Psoas muscle (tissue), 8 donors: ENCODE results near the gene LRP1B. TPM values are rescaled to one million over a fixed set of nuclear protein-coding genes. Genes with fewer than 3 reads are reported as not detected.

Source experiments
- ATAC-seq, 4 donors: fragments of 200-7000 bp; cut with Tn5 transposase; one replicate each; pipeline ENCODE4 v1.9.1; 2020; ENCODE audit warnings: moderate library complexity in 3 of 4, mild to moderate bottlenecking in 2 of 4
- DNase-seq, 2 donors: peaks; one replicate each; pipeline ENCODE4 v3.0.0-alpha.2; 2020
- H3K27ac ChIP-seq: fragments of 200-600 bp; one replicate; pipeline ENCODE4 v1.8.0; 2022
- H3K27me3 ChIP-seq, 3 donors: fragments of 200-600 bp in 1 of 3; one replicate each; pipeline versions ENCODE4 v1.6.1 to v1.8.0; 2013 to 2022; ENCODE audit warnings: low read length in 2 of 3, mild to moderate bottlenecking in 2 of 3, moderate library complexity in 1 of 3; ENCODE audit not compliant: insufficient read depth in 3 of 3
- H3K36me3 ChIP-seq, 2 donors: fragments of 200-600 bp in 1 of 2; one replicate each; pipeline versions ENCODE4 v1.6.1 to v1.8.0; 2013 to 2022; ENCODE audit warnings: low read depth in 1 of 2, mild to moderate bottlenecking in 1 of 2, moderate library complexity in 1 of 2; ENCODE audit not compliant: insufficient read depth in 1 of 2
- H3K4me1 ChIP-seq: fragments of 200-600 bp; one replicate; pipeline ENCODE4 v1.8.0; 2022
- H3K4me3 ChIP-seq: fragments of 200-600 bp; one replicate; pipeline ENCODE4 v1.8.0; 2022; ENCODE audit warnings: mild to moderate bottlenecking
- H3K9me3 ChIP-seq: fragments of 200-600 bp; one replicate; pipeline ENCODE4 v1.8.0; 2022
- WGBS, 3 donors: extraction: QIAGEN DNeasy Blood & Tissue Kit; methylation state at CpG; one replicate each; pipeline versions ENCODE4 v1.1.6 to v1.1.7; 2013; 5-methylcytosine and 5-hydroxymethylcytosine counted together
- intact Hi-C, 2 donors: fragments of 100-400 bp; cut with DNase I; formaldehyde crosslinking; loops; one replicate each; pipeline versions ENCODE4 v1.11.0 to v1.14.2; 2022
- polyA plus RNA-seq, 3 donors: library from polyadenylated mRNA; stranded (reverse); fragments of 200-250 nt; gene quantifications; one replicate each; pipeline ENCODE4 v1.2.3, GENCODE V29; 2013
- total RNA-seq, 4 donors: library from RNA; stranded (reverse); fragmentation: NEBNext Ultra II Directional in 2 of 4; extraction: Animal tissue kit (Norgen Biotek cat#: 25700) in 2 of 4; gene quantifications; one replicate each; pipeline versions ENCODE4 v1.2.1 to v1.2.4, GENCODE V29; 2021 to 2023
- TF ChIP-seq, protein P1 (sequence below): fragments of 200-600 bp; IDR thresholded peaks from one replicate; pipeline ENCODE4 v1.8.0; 2022; ENCODE audit warnings: antibody characterized with exemption
- donor health status: healthy with polysubstance abuse.
- donor health status: DM: no; HTN: no; CAD: no; lungs with moderate emphysema.
- donor health status: Bipolar disorder and iron deficiency.
- donor health status: healthy.
- donor health status: DM: yes; HTN: yes; CAD: no.
- donor health status: DM: no; HTN: no; CAD: no.
- donor health status: DM: no; HTN: no; CAD: no.
- donor health status: DM: yes; HTN: yes; CAD: no.

Gene LRP1B
- total and polyA plus RNA-seq, 7 donors: 0.33 to 3.3 (median 0.95) TPM

DNA sequence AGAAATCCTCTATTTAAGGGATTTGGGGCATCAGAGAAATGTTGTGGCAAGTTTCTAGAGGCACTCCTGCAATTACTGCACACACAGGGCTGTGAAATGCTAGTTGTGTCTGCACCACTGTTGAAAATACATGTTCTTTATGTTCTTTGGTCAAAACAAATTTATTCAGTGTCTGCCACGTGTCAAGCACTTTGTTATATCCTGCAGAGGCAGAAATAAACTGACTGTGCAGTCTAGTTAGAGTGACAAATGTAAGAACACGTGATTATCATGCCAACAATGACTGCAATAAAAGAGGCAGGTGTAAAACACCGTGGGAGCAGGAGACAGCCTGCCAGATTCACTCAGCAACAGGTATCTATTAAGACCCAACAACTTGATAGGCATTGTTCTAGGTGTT lies 423.3 kb downstream of the LRP1B start:
- H3K27me3 ChIP-seq: no peaks in the 10 kb centered on the region
- H3K4me1 ChIP-seq: no peaks in the 10 kb centered on the region
- WGBS, 3 donors: 37 to 50% (median 43%) methylated on average over 3 of the region's 3 CpGs
- intact Hi-C loops: no loop called here
- DNase-seq (no peak), ATAC-seq (no peak)
- no peak overlapping the region for H3K27ac ChIP-seq
- TF ChIP-seq, protein P1, sequence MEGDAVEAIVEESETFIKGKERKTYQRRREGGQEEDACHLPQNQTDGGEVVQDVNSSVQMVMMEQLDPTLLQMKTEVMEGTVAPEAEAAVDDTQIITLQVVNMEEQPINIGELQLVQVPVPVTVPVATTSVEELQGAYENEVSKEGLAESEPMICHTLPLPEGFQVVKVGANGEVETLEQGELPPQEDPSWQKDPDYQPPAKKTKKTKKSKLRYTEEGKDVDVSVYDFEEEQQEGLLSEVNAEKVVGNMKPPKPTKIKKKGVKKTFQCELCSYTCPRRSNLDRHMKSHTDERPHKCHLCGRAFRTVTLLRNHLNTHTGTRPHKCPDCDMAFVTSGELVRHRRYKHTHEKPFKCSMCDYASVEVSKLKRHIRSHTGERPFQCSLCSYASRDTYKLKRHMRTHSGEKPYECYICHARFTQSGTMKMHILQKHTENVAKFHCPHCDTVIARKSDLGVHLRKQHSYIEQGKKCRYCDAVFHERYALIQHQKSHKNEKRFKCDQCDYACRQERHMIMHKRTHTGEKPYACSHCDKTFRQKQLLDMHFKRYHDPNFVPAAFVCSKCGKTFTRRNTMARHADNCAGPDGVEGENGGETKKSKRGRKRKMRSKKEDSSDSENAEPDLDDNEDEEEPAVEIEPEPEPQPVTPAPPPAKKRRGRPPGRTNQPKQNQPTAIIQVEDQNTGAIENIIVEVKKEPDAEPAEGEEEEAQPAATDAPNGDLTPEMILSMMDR: no peak
- no peaks in the 10 kb centered on the region for H3K36me3 ChIP-seq
- H3K9me3 ChIP-seq: no peaks in the 10 kb centered on the region
- H3K4me3 ChIP-seq: no peak overlapping the region

DNA sequence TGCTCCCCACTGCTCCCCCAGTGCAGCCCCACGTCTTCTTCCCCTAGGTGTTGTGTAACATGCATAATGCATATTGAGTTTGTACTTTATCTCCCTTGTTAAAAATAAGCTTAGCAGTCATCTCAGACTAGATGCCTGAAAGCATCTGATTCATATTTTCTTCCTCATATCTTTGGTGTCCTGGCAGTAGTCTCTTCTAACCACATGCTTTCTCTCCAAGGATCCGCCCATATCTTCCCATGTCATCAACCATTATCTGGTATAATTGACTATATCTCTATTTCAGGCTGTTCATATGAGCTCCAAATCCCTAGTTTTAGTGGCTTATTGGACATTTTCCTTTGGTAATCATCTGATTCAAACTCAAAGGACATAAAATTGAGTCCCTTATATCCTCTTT lies 426.3 kb downstream of the LRP1B start:
- 54 to 70% (median 61%) methylated on average over 2 of the region's 2 CpGs for WGBS, 3 donors
- Histone ChIP-seq H3K27ac (no peak overlapping the region), H3K36me3 (no peaks in the 10 kb centered on the region), H3K4me1 (no peaks in the 10 kb centered on the region), H3K27me3 (no peaks in the 10 kb centered on the region), H3K4me3 (no peak overlapping the region), H3K9me3 (no peaks in the 10 kb centered on the region)
- TF ChIP-seq, protein P1: no peak
- ATAC-seq (no peak), DNase-seq (no peak)
- intact Hi-C loops: no loop called here

DNA sequence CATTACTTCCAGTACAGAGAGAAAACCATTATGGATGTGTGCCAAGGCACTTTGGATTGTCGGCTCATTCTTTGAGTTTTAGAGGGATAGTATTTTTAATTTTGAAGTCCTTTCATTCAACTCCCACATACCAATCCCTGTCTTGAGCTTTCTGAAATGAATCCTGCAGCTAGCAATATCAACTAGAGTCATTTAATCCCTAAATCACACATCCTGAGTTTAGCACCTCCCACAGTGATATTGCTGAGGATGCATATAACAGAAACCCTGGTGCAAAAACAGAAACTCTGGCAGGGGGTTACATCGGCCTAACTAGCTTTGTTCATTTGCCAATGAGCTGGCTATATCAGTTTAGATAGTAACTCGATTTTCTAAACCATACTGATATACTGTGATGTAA lies 427.3 kb downstream of the LRP1B start:
- 62 to 71% (median 65%) methylated on average over 3 of the region's 3 CpGs for WGBS, 3 donors

DNA sequence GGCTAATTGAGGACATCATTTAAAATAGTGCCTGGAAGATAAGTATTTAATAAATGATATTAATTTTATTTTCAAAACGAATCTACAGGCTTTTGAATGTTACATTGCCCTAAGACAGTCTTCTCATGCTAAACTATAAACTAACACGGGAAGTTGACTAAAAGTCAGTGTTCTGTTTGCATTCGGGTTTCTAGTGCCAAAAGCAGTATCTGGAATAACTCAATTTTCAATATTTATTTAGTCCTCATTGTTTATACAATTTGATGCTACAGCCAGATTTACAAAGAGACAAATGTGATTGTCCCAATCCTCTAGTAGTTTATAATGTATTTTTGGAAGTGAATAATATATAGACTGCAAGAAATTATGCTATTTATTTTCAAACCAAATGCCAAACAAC lies 429.2 kb downstream of the LRP1B start:
- DNase-seq (no peak), ATAC-seq (no peak)
- Histone ChIP-seq H3K27me3 (no peaks in the 10 kb centered on the region), H3K9me3 (no peaks in the 10 kb centered on the region), H3K4me1 (no peaks in the 10 kb centered on the region), H3K36me3 (no peaks in the 10 kb centered on the region), H3K4me3 (no peak overlapping the region), H3K27ac (no peak overlapping the region)
- TF ChIP-seq, protein P1: no peak
- intact Hi-C loops: no loop called here
- WGBS, 3 donors: 70 to 79% (median 76%) methylated on average over 3 of the region's 3 CpGs

More for the DNA sequence above, 427.3 kb downstream of the LRP1B start:
- Histone ChIP-seq H3K4me3 (no peak overlapping the region), H3K4me1 (no peaks in the 10 kb centered on the region), H3K36me3 (no peaks in the 10 kb centered on the region), H3K9me3 (no peaks in the 10 kb centered on the region), H3K27ac (no peak overlapping the region), H3K27me3 (no peaks in the 10 kb centered on the region)
- intact Hi-C loops: no loop called here
- no peak for ATAC-seq
- TF ChIP-seq, protein P1: no peak
- DNase-seq: no peak

DNA sequence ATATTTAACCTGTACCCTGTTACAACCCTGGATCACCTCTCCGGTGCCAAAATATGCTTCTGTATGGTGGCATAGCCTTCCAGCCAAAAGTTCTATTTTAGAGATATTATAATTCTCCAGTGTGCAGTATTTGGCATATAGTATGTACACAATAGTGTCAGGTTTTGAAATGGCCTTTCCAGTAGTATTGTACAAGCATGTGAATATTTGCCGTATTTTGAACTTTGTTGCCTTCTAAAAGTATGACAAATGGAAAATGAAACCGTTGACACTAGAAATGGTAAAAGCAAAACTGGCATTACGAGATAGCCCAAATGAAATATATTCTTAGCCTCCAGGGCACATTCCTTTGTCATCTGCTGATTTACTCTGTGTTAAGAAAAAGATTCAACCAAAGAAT lies 431.2 kb downstream of the LRP1B start:
- H3K36me3 ChIP-seq: no peaks in the 10 kb centered on the region
- H3K4me3 ChIP-seq: no peak overlapping the region
- TF ChIP-seq, protein P1: no peak
- no peak overlapping the region for H3K27ac ChIP-seq
- no peaks in the 10 kb centered on the region for H3K9me3 ChIP-seq
- no peak for DNase-seq
- ATAC-seq: no peak
- WGBS, 3 donors: 61 to 78% (median 74%) methylated on average over 4 of the region's 4 CpGs
- no peaks in the 10 kb centered on the region for H3K27me3 ChIP-seq
- intact Hi-C loops: no loop called here
- no peaks in the 10 kb centered on the region for H3K4me1 ChIP-seq
